Karpas-422 (cell line): ENCODE data around the gene ETV6. TPM values are rescaled to one million over a fixed set of nuclear protein-coding genes. Genes with fewer than 3 reads are reported as not detected.

Experiments used
- DNase-seq: peaks from one replicate; pipeline ENCODE4 v3.0.0-alpha.2; 2015
- H2AFZ ChIP-seq: fragments of 200-600 bp; sonication (generic); 2 replicates; pipeline ENCODE4 v1.6.1; 2014; ENCODE audit warnings: antibody characterized with exemption, low read length, mixed read lengths
- H3K27ac ChIP-seq: fragments of 200-600 bp; sonication (generic); 2 replicates; pipeline ENCODE4 v1.5.1; 2014; ENCODE audit warnings: mild to moderate bottlenecking, low read length, moderate library complexity
- H3K27me3 ChIP-seq: fragments of 200-600 bp; sonication (generic); 2 replicates; pipeline ENCODE4 v1.6.1; 2014; ENCODE audit warnings: low read length, mixed read lengths
- H3K36me3 ChIP-seq: fragments of 200-600 bp; sonication (generic); 2 replicates; pipeline ENCODE4 v1.6.1; 2014; ENCODE audit warnings: low read length, mixed read lengths; ENCODE audit not compliant: insufficient read depth
- H3K4me1 ChIP-seq: fragments of 200-600 bp; sonication (generic); 2 replicates; pipeline ENCODE4 v1.6.1; 2014; ENCODE audit warnings: mild to moderate bottlenecking, low read length, mixed read lengths
- H3K4me2 ChIP-seq: fragments of 200-600 bp; sonication (generic); 2 replicates; pipeline ENCODE4 v1.6.1; 2014; ENCODE audit warnings: low read length, low read depth, mild to moderate bottlenecking; ENCODE audit not compliant: poor library complexity, severe bottlenecking
- H3K4me3 ChIP-seq: fragments of 200-600 bp; sonication (generic); 2 replicates; pipeline ENCODE4 v1.5.1; 2014; ENCODE audit warnings: mild to moderate bottlenecking, antibody characterized with exemption, low read length, mixed read lengths
- H3K79me2 ChIP-seq: fragments of 200-600 bp; sonication (generic); 2 replicates; pipeline ENCODE4 v1.6.1; 2014; ENCODE audit warnings: mild to moderate bottlenecking, low read length, mixed read lengths
- H3K9ac ChIP-seq: fragments of 200-600 bp; sonication (generic); 2 replicates; pipeline ENCODE4 v1.6.0; 2014; ENCODE audit warnings: low read length
- H3K9me2 ChIP-seq: fragments of 200-600 bp; sonication (generic), shearing (Covaris generic); replicated peaks from 2 replicates; pipeline ENCODE4 v1.6.0; 2014; ENCODE audit warnings: mild to moderate bottlenecking, low read length, moderate library complexity; ENCODE audit not compliant: insufficient read depth
- H3K9me3 ChIP-seq: fragments of 300-700, 200-600 bp; sonication (generic); 2 replicates; pipeline ENCODE4 v1.6.1; 2014; ENCODE audit warnings: low read length, mixed read lengths
- H4K20me1 ChIP-seq: fragments of 200-600 bp; sonication (generic); 2 replicates; pipeline ENCODE4 v1.6.1; 2014; ENCODE audit warnings: mild to moderate bottlenecking, antibody characterized with exemption, low read length, low read depth; ENCODE audit not compliant: insufficient read depth
- total RNA-seq: library from RNA; depleted of rRNA; stranded (reverse); fragments of >200 nt; shearing (Covaris generic); gene quantifications from 2 replicates; pipeline ENCODE4 v1.2.3, GENCODE V29; 2014; ENCODE audit warnings: low replicate concordance

ETV6 gene
- total RNA-seq, 1 experiment from 2014 or later, result 1.0 TPM

DNA sequence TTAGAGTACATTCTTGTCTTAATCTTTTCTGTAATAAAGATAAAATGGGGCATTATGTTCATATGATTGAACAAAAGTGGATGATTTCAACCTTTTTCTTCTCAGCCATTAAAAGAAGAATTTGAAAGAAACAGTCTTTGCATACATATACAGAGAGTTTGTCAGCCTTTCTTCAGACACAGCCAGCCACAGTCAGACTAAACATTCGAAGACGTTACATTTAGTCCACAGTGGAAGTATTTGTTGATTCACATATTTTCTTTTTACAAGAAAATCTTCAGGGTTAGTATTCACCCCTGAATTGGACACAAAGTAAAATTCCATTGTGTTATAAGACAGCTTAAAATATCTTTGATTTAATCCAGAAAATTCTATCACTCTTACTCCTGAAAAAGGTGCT is 36.2 kb downstream of the ETV6 start:
- Histone ChIP-seq H3K79me2 (no peaks in the 10 kb centered on the region), H3K36me3 (no peaks in the 10 kb centered on the region), H2AFZ (no peak overlapping the region), H3K27me3 (no peaks in the 10 kb centered on the region), H3K27ac (no peak overlapping the region), H3K9ac (no peak overlapping the region), H3K4me3 (no peak overlapping the region), H4K20me1 (0 out of 2 replicates have a peak, but pooled peaks cover 4% of the 10 kb centered on the region), H3K4me1 (no peaks in the 10 kb centered on the region), H3K9me3 (no peaks in the 10 kb centered on the region), H3K4me2 (no peak overlapping the region), H3K9me2 (no peaks in the 10 kb centered on the region)
- DNase-seq, result no peak

DNA sequence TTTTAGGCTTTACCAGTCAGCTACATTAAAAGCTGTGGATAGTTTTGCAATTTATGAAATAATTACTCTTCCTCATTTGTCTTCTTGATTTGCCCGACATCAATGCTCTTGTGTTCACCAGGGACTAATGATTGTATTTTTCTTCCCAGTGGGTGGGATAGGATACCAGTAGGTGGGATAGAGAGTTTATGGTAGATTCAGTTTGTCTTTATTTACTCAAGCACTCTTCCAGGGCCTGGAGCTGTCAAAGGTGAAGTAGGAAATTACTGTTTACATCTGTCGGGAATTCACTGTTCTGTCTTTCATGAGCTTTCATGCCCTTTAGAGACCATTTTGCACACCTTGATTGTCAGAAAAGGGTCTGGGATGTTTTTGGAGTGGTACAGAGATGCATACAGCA is 36.6 kb downstream of the ETV6 start:
- no peak for DNase-seq
- Histone ChIP-seq H3K27me3 (no peaks in the 10 kb centered on the region), H3K4me1 (no peaks in the 10 kb centered on the region), H3K27ac (no peak overlapping the region), H3K9ac (no peak overlapping the region), H3K4me2 (no peak overlapping the region), H3K9me2 (no peaks in the 10 kb centered on the region), H3K4me3 (no peak overlapping the region), H2AFZ (no peak overlapping the region), H4K20me1 (0 out of 2 replicates have a peak, but pooled peaks cover 4% of the 10 kb centered on the region), H3K36me3 (no peaks in the 10 kb centered on the region), H3K9me3 (no peaks in the 10 kb centered on the region), H3K79me2 (no peaks in the 10 kb centered on the region)

DNA sequence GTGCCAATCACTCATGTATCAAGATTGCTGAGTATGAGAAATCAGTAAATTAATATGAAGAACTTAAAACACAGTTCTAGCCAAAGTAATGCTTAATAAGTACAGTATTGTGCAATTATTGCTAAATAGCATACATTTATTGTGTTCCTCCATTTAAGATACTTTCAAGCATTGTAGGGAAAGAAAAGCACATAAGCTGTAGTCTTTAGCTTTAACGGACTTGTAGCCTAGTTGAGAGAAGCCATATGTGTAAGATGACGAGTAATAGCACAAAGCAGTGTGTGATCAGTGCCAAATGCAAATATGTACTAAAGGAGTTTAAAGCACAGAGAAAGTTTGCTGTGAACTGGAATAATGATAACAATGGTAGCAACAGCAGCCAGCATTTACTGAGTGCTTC is 38.1 kb downstream of the ETV6 start:
- H3K9me2 ChIP-seq, result no peaks in the 10 kb centered on the region
- H4K20me1 ChIP-seq, result 0 out of 2 replicates have a peak, but pooled peaks cover 4% of the 10 kb centered on the region
- no peaks in the 10 kb centered on the region for H3K79me2 ChIP-seq
- no peaks in the 10 kb centered on the region for H3K9me3 ChIP-seq
- no peak overlapping the region for H3K4me3 ChIP-seq
- no peak overlapping the region for H3K9ac ChIP-seq
- no peak for DNase-seq
- no peak overlapping the region for H3K27ac ChIP-seq
- H3K4me2 ChIP-seq, result no peak overlapping the region
- no peaks in the 10 kb centered on the region for H3K4me1 ChIP-seq
- H3K36me3 ChIP-seq, result no peaks in the 10 kb centered on the region
- H2AFZ ChIP-seq, result no peak overlapping the region
- H3K27me3 ChIP-seq, result no peaks in the 10 kb centered on the region

DNA sequence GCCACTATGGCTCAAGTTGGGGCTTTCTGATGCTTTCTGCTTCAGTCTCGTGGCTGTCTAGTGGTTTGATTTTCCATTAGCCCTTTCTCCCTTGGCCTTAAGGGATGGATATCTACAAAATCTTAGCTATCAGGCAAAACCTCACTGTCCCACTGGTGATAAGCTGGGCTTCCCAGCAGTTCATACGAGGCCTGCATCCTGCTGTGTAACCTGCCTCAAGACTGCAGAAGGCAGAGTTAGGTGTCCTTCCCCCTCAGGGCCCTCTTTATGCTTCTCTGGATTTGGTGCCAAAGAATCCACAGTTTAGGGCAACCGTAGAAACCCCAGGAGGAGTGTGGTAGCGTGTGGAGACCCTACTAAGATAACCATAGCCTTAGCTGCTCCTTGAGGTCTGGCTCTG is 38.9 kb downstream of the ETV6 start:
- H3K9ac ChIP-seq, result no peak overlapping the region
- H3K4me2 ChIP-seq, result no peak overlapping the region
- H4K20me1 ChIP-seq, result 0 out of 2 replicates have a peak, but pooled peaks cover 4% of the 10 kb centered on the region
- no peaks in the 10 kb centered on the region for H3K27me3 ChIP-seq
- H3K36me3 ChIP-seq, result no peaks in the 10 kb centered on the region
- H3K79me2 ChIP-seq, result no peaks in the 10 kb centered on the region
- H3K9me3 ChIP-seq, result no peaks in the 10 kb centered on the region
- H3K27ac ChIP-seq, result no peak overlapping the region
- DNase-seq, result no peak
- no peak overlapping the region for H2AFZ ChIP-seq
- H3K4me3 ChIP-seq, result no peak overlapping the region
- no peaks in the 10 kb centered on the region for H3K4me1 ChIP-seq
- H3K9me2 ChIP-seq, result no peaks in the 10 kb centered on the region

DNA sequence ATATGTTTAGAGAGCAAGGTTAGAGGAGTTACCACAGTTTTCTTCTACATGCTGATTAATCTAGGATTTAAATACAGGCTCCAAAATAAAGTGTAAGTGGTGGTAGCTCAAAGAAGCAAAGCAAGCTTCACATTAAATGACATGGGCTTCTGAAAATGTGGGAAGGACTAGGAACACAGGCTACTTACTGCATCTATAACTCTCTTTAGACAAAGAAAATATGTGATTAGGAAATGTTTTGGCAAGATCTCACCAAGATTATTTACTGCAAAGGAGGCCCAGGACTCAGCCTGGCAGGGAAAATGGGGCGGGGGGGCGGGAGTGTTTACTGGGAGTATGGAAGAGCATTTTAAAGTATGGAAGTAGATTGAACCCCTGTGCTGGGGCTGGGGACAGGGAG is 39.4 kb downstream of the ETV6 start:
- 0 out of 2 replicates have a peak, but pooled peaks cover 4% of the 10 kb centered on the region for H4K20me1 ChIP-seq
- H3K4me3 ChIP-seq, result no peak overlapping the region
- no peak for DNase-seq
- H3K4me1 ChIP-seq, result no peaks in the 10 kb centered on the region
- no peaks in the 10 kb centered on the region for H3K9me2 ChIP-seq
- no peak overlapping the region for H2AFZ ChIP-seq
- H3K27me3 ChIP-seq, result no peaks in the 10 kb centered on the region
- H3K79me2 ChIP-seq, result no peaks in the 10 kb centered on the region
- H3K4me2 ChIP-seq, result no peak overlapping the region
- no peaks in the 10 kb centered on the region for H3K9me3 ChIP-seq
- H3K27ac ChIP-seq, result no peak overlapping the region
- no peaks in the 10 kb centered on the region for H3K36me3 ChIP-seq
- no peak overlapping the region for H3K9ac ChIP-seq

DNA sequence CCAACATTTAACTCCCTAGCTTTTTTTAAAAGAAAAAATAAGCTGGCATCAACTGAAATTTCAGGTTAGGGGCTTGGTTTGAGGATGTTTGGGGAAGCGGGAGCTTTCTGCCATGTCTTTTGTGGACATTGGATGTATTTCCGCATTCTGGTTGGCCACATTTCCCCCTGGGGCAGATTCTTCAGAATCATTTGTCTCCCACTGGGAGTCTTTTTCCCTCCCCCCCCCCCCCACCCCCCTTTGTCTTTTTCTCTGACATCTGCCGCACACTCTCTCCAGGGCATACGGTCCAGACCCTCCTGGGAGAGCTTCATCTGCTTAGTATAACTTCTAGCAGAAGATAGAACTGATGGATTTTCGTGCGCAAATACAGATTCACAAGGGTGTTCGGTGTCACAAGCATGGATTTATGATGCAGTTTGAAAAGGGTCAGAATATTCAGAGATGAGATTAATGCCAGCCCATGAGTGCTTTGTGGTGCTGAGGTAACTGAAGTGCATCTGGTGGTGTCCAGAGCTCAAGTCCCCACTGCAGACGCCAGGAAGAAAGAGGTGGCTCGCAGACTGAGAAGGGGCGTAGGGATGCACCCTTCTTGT is 40.2 kb downstream of the ETV6 start:
- no peak for DNase-seq
- H3K4me3 ChIP-seq, result no peak overlapping the region
- H2AFZ ChIP-seq, result no peak overlapping the region
- no peaks in the 10 kb centered on the region for H3K27me3 ChIP-seq
- no peak overlapping the region for H3K27ac ChIP-seq
- H3K79me2 ChIP-seq, result no peaks in the 10 kb centered on the region
- H3K36me3 ChIP-seq, result no peaks in the 10 kb centered on the region
- no peaks in the 10 kb centered on the region for H3K4me1 ChIP-seq
- H3K9me3 ChIP-seq, result no peaks in the 10 kb centered on the region
- H4K20me1 ChIP-seq, result 0 out of 2 replicates have a peak, but pooled peaks cover 3% of the 10 kb centered on the region
- H3K9ac ChIP-seq, result no peak overlapping the region
- no peaks in the 10 kb centered on the region for H3K9me2 ChIP-seq
- no peak overlapping the region for H3K4me2 ChIP-seq

DNA sequence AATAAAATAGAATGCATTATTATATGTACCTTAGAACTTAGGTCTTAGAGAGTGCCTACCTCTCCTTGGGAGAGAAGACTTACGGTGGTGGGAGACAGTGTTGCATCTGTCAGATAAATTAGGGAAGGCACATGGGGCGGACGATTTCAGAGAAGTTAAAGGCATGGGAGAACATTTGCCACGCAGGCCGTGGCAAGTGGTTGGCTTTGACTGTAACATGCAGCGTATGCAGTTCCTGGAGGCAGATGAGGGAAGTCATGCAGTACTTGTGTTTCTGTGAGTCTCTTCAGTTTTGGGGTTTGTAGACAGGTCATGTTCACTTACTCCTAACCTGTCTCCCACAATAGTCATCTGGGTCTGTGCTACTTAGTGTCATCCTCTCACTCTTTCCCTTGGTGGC is 43.6 kb downstream of the ETV6 start:
- no peaks in the 10 kb centered on the region for H3K36me3 ChIP-seq

DNA sequence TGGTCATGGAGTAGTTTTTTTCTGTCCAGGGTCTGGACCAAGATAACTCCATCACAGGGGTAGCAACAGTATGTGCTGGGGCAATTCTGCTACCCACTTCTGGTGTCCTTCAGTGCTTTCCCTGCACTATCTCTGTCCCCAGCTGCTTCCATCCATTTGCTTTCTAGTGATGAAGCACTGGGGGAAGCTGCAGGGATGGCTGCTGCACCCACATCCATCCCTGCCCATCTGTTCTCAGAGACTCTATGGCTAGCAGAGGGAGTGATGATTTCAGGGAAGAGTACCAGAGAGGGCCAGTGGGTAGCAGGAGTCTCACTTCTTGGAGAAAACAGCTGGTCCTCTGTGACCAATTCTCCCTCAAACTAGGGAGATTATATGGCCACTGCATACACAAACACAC is 44.1 kb downstream of the ETV6 start:
- Histone ChIP-seq H3K79me2 (no peaks in the 10 kb centered on the region), H3K9ac (no peak overlapping the region), H3K27me3 (no peaks in the 10 kb centered on the region), H4K20me1 (no peaks in the 10 kb centered on the region), H3K9me2 (no peaks in the 10 kb centered on the region), H3K27ac (no peak overlapping the region), H3K4me2 (no peak overlapping the region), H3K4me1 (no peaks in the 10 kb centered on the region), H2AFZ (no peak overlapping the region), H3K36me3 (no peaks in the 10 kb centered on the region), H3K4me3 (no peak overlapping the region), H3K9me3 (no peaks in the 10 kb centered on the region)
- DNase-seq, result no peak

More for the DNA sequence above, 43.6 kb downstream of the ETV6 start:
- Histone ChIP-seq H4K20me1 (no peaks in the 10 kb centered on the region), H3K27me3 (no peaks in the 10 kb centered on the region), H3K9ac (no peak overlapping the region), H3K4me2 (no peak overlapping the region), H3K4me3 (no peak overlapping the region), H3K9me2 (no peaks in the 10 kb centered on the region), H3K79me2 (no peaks in the 10 kb centered on the region), H3K9me3 (no peaks in the 10 kb centered on the region), H2AFZ (no peak overlapping the region), H3K27ac (no peak overlapping the region), H3K4me1 (no peaks in the 10 kb centered on the region)
- no peak for DNase-seq
